ENCODE data around the gene ROR2.

The ROR2 gene

DNA sequence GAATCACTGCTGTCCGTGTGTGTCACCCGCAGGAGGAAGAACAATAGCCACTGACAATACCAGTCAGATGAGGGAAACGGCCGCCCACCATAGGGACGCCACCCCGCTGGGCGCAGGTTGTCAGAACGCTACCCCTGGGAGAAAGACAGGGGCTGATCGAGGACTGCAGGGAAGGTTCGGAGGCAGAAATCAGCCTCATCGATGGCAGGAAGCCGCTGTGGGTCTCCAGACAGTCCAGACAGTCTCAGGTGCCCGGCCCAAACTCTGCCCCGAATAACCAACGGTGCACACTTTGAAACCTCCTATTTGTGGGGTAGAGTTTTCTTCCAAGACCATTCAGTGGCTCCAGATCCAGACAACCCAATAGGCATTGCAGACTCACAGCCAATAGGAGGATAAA lies 181.5 kb downstream of the ROR2 start:
- no peak for DNase-seq

DNA sequence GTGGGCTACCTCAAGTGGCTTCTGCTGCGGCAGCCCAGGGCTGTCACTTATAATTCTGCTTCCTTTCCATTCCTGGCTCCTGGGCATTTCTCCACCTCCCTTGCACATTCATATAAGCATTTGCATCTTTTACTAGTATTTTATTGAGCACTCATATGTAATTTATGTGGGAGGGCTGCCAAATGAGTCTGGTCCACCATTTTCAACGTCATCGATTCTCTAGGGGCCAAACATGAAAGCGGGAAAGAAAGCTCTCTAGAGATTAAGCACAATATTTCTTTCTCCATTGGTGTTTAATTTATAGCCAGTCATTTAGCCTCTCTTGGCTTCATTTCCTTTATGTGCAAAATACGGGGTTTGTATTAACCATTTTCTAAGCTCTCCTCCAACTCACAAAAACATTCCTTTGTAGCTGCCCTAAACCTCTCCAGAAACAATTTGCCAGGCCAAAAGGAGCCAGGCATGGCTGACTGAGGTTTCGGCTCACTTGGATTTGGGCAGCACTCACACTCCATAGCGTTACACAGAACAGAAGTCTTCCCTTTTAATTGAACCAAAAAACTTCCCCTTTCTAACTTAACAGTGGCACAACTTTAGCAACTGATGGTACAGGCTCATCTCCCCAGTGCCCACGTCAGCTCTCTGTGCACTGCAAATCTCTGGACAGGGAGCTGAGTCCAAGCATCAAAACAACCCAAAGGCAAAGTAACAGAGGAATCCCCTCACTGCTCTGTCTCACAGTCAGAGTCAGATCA lies 183.5 kb downstream of the ROR2 start:
- no peak for DNase-seq

DNA sequence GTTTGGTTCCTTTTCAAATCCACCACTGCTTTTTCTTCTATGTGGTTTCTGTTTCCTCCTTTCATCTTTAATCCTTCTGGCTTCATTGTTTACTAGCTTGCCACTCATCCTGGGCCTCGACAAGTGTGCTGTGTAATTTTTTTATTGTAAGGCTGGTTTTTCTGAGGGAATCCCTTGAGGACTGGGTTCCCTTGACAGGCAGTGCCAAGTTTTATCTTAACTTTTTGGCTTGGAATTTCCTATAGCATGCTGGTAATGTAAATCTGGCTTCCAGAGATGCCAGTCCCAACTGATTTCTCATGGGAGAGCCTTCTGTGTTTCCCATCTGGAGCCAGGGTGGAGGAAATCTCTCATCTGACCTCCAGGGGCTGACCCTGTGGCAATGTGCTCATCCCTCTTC lies 184.7 kb downstream of the ROR2 start:
- no peak for DNase-seq

DNA sequence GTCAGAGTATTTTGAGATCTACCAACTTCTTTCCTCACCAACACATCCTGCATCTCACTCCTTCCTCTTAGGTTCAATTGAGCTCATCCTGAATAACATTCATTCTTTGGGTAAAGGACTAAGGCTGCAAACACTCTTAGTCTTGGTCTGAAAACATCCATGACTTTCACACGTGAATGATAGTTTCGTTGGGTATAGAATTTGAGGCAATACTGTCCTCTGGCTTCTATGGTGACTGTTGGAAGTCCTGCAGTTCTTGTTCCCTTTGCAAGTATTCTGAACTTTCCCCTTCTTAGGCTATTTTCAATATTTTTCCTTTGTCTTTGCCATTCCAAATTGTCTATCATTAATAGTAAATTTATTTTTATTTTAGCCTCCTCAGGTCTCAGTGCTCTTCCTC lies 185.4 kb downstream of the ROR2 start:
- DNase-seq, result no peak

DNA sequence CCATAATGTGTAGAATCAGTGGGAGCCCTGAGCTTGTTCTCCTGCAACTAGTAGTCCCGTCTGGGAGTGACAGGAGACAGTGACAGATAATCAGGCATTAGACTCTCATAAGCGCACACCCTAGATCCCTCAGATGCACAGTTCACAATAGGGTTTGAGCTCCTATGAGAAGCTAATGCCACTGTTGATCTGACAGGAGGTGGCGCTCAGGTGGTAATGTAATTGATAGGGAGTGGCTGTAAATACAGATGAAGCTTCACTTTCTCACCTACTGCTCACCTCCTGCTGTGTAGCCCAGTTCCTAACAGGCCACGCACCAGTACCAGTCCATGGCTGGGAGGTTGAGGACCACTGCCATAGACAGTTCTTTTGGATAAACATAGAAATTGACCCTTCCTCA lies 188.7 kb downstream of the ROR2 start:
- DNase-seq, result no peak

DNA sequence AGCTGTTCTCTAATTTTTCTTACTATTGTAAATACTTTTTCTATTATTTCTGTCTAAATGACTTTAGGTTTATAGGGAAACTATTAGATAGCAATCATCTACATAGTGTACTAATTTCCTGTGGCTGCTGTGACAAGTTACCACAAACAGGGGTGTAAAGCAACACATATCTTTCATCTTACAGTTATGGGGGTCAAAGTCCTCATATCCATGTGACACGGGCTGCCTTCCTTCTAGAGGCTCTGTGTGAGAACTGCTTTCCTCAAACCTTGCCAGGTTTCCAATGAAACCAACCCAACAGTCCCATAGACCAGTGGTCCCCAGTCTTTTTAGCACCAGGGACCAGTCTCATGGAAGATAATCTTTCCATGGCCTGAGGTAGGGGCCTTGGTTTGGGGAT lies 189.1 kb downstream of the ROR2 start:
- no peak for DNase-seq

DNA sequence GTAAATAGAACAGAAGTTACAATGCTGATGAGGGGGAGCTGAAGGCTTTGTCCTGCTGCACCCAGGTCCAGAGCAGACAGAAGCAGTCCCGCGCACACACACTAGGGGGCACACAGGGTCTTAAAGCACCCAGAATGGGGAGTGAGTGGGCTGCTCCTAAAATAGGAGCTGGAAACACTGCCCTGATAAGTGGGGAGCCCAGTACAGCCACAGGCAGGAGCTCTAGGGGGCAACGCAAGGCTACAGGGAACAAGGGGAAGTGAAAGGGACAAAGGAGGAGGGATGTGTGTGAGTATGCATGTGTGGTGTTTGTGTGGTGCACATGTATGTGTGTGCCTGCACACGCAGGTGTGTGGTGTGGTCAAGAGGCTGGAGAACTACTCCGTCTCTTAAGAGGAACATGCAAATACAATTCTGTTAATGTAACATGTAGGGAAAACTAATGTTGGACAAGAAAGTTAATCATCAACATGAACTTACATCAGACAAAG lies 191.5 kb downstream of the ROR2 start:
- no peak for DNase-seq

DNA sequence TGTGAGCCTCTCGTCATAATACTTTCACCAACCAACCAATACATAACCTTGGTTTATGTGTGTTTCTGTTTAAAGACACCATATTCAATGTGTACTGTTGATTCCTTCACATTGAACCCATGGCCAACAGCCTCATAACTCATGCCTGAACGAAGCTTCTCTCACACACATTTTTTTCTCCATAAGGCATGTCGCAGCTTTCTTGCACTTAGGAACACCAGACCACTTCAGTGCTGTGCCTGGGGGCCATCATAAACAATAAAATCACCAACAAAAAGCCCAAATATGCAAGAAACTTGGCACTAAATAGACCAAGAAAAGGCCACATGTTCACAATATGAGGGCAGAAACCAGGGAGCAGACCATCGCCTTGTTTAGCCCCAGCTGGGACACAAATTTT lies 192.2 kb downstream of the ROR2 start:
- no peak for DNase-seq

DNA sequence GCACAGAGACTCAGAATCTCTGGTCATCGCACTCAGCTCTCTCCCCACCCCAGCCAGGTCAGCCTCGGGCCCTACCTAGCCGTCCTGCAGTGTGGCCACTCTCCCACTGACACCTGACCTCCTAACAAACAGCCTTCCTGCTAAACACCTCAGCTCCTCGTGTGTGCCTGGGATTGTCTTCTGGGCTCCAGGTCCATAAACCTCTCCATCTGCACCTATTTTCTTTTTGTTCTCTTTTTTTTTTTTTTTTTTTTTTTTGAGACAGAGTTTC lies 193.6 kb downstream of the ROR2 start:
- no peak for DNase-seq

DNA sequence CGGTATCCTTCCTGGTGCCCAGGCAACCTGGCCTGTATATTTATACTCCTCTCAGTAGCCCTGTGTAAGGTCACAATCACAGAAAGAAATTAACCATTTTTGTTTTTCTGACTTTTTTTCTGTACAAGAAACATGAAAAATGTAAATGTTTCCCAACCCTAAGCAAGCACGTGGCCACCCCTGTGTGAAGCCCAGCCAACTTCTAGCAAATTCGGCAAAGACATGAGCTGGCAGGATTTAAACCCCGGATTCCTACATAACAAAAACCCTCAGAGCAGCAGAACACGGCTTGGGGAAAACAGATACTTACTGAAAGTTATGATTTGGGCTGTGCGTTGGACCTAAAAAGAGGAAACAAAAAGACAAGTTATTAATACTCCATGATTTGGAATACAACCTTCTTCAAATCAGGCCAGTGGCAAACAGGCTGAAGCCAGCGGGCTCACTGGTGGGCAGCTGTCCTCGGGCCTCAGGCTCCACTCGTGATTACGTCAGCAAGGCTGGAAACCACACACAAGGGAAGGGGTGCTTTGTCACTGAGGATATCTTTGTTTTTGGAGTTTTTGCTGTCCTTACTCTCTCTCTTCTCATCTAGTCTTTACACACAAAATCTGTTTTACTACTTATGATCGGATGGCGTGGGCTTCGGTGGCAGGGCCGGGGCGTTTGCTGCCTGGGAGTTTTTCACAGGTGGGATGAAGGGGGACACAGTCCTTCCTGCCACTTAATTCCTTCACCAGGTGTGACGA lies 194.1 kb downstream of the ROR2 start:
- DNase-seq, result no peak

DNA sequence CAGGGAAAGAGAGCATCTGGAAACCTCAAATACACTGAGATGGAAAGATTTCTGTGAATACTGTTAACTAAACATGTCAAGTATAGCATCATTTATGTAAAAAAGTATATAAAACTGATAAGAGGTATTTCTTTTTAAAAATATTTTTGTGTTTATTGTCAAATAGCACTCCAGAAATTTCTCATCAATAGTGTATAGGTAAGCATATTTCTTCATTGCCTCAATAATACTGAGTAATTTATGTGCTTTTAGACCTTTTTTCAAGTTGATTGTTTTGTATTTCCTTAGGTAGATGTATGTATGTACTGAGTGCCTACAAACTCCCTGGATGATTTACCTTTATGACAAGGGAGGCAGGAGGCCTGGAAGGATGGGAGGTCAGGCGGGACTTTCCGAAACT lies 196.3 kb downstream of the ROR2 start:
- no peak for DNase-seq

DNA sequence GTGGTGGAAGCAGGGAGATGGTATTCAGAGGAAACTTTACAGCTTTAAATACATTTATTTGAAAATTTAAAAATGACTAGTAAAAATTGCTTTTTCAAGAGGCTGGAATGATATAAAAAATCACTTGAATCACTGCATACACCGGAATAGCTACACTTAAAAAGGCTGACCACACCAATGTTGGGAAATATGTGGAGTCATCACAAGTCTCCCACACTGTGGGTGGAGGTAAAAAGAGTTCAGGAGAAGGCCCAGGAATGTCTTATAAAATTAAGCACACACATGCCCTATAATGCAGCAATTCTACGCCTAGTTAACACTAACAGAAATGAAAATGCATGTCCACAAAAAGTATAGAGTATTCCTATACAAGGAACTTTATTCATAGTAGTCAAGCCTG lies 198.1 kb downstream of the ROR2 start:
- DNase-seq, result no peak

DNA sequence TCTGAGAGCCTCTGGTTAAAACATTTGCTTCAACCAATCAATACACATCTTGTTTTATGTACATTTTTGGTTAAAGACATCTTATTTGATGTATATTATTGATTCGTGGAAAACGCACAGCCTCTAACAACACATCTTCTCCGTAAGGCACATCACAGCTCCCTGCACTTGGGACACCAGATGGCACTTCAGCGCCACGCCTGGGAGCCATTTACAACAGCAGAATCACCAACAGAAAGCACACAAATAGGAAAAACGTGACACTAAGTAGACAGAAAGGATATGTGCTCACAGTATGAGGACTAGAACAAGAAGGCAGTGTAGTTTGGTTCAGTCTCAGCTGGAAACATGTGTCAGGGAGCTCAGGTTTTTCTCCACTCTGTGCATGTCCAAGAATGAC lies 199.7 kb downstream of the ROR2 start:
- no peak for DNase-seq

DNA sequence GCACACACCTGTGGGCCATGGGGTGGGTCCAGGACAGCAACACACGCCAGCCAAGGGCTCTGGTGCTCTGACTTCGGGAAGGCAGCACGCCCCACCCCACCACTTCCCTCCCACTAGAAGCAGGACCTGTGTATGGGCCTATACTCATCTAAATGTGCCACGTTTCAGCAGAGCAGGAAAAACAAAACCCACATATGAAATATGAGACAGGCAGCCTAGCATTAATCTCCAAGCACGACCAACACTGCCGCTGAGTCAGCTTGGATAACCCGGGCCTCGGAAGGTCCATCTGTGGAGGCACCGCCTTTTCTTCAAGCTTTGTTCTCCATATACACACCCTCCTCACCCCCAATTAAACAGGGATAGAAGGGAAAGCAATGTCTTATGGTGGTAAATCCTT lies 203.1 kb downstream of the ROR2 start:
- DNase-seq, result no peak

DNA sequence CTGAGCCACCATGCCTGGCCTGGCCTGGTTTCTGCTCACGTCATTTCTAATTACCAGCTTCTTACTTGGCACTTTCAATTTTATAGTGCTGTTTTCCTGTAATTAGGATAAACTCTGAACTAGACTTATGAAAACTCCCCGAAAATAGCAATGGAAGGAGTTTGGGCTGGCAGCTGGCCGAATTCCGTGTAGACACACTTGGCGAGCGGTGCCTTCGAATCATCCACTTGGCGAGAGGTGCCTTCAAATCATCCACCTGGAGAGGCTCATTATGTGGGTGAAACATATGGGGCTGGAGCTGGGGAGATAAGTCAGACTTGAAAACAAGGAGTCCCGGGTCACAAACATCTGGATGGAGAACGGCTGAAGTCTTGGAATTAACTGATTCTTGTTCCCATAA lies 203.7 kb downstream of the ROR2 start:
- DNase-seq, result no peak

DNA sequence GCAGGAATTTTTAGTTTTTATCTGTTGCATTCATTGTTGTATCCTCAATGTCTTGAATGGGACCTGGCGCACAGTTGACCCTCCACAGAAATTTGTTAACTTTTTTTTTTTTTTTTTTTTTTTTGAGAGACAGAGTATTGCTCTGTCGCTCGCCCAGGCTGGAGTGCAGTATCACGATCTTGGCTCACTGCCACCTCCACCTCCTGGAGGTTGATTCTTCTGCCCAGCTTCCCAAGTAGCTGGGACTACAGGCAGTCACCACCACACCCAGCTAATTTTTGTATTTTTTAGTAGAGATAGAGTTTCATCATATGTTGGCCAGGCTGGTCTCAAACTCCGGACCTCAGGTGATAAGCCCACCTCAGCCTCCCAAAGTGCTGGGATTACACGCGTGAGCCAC lies 205.9 kb downstream of the ROR2 start:
- no peak for DNase-seq

DNA sequence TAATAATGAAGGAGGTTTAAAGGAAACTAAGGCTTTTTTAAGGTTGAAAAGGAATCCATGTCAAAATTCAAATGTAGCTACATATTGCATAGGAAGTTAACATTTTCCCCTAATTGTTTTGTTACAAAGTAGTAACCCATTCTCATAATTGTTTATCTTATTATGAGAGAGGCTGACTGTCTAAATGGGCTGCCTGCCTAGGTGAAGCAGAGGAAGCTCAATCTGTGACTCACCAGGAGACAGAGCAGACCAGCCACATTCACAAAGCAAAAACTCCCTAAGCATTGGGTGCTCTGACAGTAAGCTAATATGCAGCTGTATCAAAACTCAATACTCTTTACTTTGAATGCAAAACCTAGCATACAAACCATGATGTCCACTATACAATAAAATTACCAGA lies 208.5 kb downstream of the ROR2 start:
- DNase-seq, result no peak

DNA sequence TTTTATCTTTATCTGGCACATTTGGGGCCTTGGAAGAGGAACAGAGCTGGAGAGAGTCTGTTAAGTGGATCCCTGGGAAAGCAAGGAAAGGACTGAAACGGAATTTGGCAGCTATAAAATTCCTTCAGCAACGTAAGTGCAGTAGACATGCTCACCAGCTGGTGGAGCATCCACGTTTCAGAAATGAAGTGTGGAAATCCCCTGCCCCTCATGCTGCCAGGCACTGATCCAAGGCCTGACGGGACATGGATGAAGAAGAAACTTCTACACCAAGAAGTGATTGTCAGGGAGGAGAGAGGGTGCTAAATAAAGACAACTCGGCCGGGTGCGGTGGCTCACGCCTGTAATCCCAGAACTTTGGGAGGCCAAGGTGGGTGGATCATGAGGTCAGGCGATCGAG lies 209.3 kb downstream of the ROR2 start:
- DNase-seq, result no peak

DNA sequence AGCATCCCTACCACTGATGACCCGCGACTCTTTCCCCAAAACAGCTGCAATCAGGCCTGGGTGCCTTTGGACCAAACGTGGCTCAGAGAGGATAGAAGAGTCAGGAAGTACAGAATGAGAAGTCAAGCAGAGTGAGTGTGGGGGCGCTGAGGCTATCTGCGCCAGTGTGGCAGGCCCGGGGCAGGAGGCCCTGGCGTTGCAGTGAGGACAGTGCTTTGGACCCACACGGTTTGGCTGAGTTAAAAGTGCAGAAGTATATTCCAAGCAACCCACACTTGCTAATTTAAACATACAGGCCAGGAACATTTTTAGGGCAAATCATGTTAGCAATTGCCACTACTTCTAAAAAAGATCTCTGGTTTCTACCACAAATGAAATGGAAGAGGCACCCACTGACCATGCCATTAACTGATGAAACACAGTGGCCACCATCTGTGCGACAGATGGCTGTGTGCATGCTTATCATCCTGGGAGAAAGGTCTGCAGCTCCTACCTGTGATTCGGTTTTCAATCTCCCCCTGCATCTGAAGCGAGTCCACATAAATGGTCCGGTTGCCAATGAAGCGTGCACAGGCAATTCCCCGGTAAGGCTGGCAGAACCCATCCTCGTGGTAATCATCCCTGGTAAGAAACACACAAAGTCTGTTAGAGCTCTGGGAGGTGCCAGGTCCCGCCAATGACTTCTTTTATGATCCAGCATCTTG lies 213.0 kb downstream of the ROR2 start:
- no peak for DNase-seq

DNA sequence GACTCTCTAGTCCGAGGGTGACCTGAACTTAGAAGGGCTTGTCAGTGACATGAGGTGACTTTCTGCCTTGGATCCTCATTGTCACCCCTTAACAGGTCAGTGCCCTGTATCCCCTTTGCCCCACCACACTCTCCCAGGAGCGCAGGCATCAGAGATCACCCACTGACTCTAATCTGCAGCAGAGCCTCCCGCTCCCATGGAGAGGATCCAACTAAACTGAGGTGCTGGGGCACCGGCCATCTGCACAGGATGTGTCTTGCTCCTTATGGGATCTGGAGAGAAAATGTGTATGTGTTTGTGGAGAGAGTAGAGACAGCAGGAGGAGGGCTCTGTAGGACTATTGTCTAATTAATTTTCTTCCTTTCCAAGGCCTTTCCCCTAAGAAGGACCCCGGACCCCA lies 213.7 kb downstream of the ROR2 start:
- no peak for DNase-seq

DNA sequence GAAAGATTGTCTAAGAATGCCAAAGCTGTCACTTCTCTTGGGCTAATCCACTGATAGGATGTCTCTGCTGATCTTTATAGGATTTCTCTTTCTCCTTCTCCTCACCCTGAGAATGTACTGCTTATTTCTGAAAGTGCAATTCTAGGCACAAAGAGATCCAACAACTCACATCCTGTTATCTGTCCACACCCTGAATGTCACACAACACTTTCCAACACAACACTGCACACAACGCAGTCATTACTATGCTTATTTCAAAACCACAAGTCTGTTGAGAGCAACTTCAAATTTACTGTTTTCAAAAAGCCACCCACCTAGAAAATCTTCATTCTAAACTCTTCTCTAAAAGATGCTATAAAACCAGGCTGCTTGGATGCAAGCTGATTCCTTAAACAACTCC lies 215.0 kb downstream of the ROR2 start:
- no peak for DNase-seq

DNA sequence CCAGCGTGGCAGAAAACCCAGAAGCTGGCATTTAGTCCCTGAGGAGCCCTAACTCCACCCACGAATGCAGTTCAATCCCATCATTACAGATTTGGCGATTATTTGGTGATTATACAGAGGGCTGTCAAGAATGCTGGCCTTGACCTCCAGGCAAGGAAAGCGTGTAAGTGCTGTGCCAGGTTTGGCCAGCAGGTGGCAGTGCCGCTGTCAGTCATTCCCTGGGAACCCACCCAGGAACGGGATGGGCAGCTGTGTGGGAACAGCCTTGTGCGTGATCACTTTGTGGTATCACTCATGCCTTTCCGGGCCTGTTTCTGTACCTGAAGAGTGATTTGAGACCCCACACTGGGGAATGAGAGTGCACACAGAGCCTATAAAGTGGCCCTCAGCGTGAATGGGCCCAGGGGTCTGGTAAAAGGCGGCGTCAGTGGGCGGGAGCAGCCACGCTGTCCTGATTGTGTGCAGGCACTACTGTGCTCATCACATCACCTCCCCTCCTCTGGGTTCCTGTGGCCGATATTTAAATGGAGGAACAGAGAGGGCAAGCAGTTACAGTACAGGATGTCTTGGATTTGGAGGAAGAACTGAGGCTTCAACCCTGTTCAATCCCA lies 215.6 kb downstream of the ROR2 start:
- peak; percentile 79 for DNase-seq

DNA sequence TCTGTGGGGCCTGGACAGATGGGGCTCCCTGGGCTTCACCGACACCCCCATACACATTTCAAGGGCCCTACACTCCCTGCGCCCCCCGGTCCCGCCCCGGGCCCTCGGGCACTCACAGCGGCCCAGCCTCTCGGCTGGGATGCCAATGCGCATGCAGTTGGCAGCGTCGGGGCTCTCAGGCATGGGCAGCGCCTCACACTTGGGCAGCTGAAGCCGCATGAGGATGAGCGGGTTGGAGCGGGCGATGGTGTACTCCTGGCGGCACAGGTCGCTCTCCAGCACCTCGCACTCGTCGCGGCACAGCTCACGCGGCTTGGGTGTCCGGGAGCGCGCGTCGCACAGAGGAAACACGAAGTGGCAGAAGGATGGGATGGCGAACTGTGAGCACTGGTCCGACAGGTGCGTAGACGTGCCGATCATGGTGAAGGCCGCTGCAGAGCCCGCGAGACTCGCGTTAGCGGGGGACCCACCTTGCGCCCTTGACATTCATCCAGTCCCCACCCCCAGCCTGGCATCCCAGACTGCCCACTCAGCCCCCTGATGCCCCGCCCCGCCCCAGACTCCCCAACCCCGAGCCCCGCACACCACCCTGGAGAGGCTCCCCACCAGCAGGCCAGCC lies 216.9 kb downstream of the ROR2 start:
- DNase-seq, result no peak

Measured in retina (tissue), 1 donor.